C4-2B (cell line): Measurements from ENCODE around the gene EFCAB5.

Source experiments
- CTCF ChIP-seq: fragments of 450-650 bp; conservative IDR thresholded peaks from 2 replicates; pipeline ENCODE4 v1.5.1; 2017; ENCODE audit warnings: mild to moderate bottlenecking
- ZFX ChIP-seq: fragments of 450-650 bp; IDR thresholded peaks from 2 replicates; pipeline ENCODE4 v1.6.1; 2017

- TF ChIP-seq CTCF (no peak), ZFX (no peak)
Measured at GRCh38 chr17:29982991-29983653, 41.7 kb downstream of the EFCAB5 start.
